GM18867 (cell line): ENCODE results near the gene WDR7.

Experiments used
- ATAC-seq: cut with Tn5 transposase; IDR thresholded peaks from one replicate; pipeline ENCODE4 v1.9.1; 2021; ENCODE audit warnings: mild to moderate bottlenecking, moderate library complexity; ENCODE audit not compliant: unreplicated experiment

Gene WDR7

GRCh38 chr18:57025540-57025939 lies 374.4 kb downstream of the WDR7 start:
- no peak for ATAC-seq

- no peak for ATAC-seq
Measured at GRCh38 chr18:57026316-57026715, 375.2 kb downstream of the WDR7 start.

- no peak for ATAC-seq
Measured at GRCh38 chr18:57027190-57027708, 376.1 kb downstream of the WDR7 start.

- no peak for ATAC-seq
Measured at GRCh38 chr18:57029761-57030160, 378.6 kb downstream of the WDR7 start.

GRCh38 chr18:57030417-57030816 lies 379.3 kb downstream of the WDR7 start:
- no peak for ATAC-seq

GRCh38 chr18:57035590-57035989 lies 384.4 kb downstream of the WDR7 start:
- ATAC-seq, result no peak

- ATAC-seq, result no peak
Measured at GRCh38 chr18:57038395-57038794, 387.2 kb downstream of the WDR7 start.

GRCh38 chr18:57040175-57040574 lies 389.0 kb downstream of the WDR7 start:
- ATAC-seq, result no peak

- ATAC-seq, result no peak
Measured at GRCh38 chr18:57043241-57043640, 392.1 kb downstream of the WDR7 start.

- ATAC-seq, result no peak
Measured at GRCh38 chr18:57048351-57048750, 397.2 kb downstream of the WDR7 start.

- ATAC-seq, result no peak
Measured at GRCh38 chr18:57048859-57049258, 397.7 kb downstream of the WDR7 start.

- no peak for ATAC-seq
Measured at GRCh38 chr18:57050310-57050949, 399.3 kb downstream of the WDR7 start.

GRCh38 chr18:57051021-57051656 lies 400.0 kb downstream of the WDR7 start:
- no peak for ATAC-seq

- ATAC-seq, result peak; percentile 49
Measured at GRCh38 chr18:57051657-57052044, 400.5 kb downstream of the WDR7 start.

GRCh38 chr18:57052173-57052572 lies 401.0 kb downstream of the WDR7 start:
- peak; percentile 48 for ATAC-seq

- no peak for ATAC-seq
Measured at GRCh38 chr18:57052759-57053158, 401.6 kb downstream of the WDR7 start.

- no peak for ATAC-seq
Measured at GRCh38 chr18:57054891-57055290, 403.7 kb downstream of the WDR7 start.

- ATAC-seq, result peak; percentile 75
Measured at GRCh38 chr18:57057890-57058289, 406.7 kb downstream of the WDR7 start.

GRCh38 chr18:57058734-57059133 lies 407.6 kb downstream of the WDR7 start:
- ATAC-seq, result no peak

- no peak for ATAC-seq
Measured at GRCh38 chr18:57059366-57059765, 408.2 kb downstream of the WDR7 start.

GRCh38 chr18:57060814-57061213 lies 409.7 kb downstream of the WDR7 start:
- no peak for ATAC-seq

- no peak for ATAC-seq
Measured at GRCh38 chr18:57062178-57062577, 411.0 kb downstream of the WDR7 start.

GRCh38 chr18:57062844-57063243 lies 411.7 kb downstream of the WDR7 start:
- ATAC-seq, result no peak
